HepG2 (cell line): ENCODE results near the gene LRRFIP2. TPM values are rescaled to one million over a fixed set of nuclear protein-coding genes. Genes with fewer than 3 reads are reported as not detected.
A peak's percentile ranks its signal among the peaks of the same experiment; 100 is the strongest.

Experiments used
- ATF1 ChIP-seq: IDR thresholded peaks from 2 replicates; pipeline ENCODE4 v1.6.1; 2016; ENCODE audit warnings: mild to moderate bottlenecking, control low read depth
- CEBPG ChIP-seq: IDR thresholded peaks from 2 replicates; pipeline ENCODE4 v1.6.1; 2016
- CREB1 ChIP-seq, 2 experiments: fragments of 450-650 bp in 1 of 2; IDR thresholded peaks; 2 replicates each; pipeline ENCODE4 v1.6.1; 2016 to 2017; ENCODE audit warnings: control low read depth in 1 of 2, mild to moderate bottlenecking in 1 of 2, missing compliant biosample characterization in 1 of 2, missing genetic modification characterization in 1 of 2
- DBP ChIP-seq: sonication (generic); formaldehyde crosslinking; IDR thresholded peaks from 2 replicates; pipeline ENCODE4 v1.4.0; 2020; ENCODE audit warnings: missing genetic modification reagents; ENCODE audit errors: not compliant biosample characterization
- FOXC1 ChIP-seq: sonication (generic); formaldehyde crosslinking; IDR thresholded peaks from 2 replicates; pipeline ENCODE4 v1.8.0; 2022; ENCODE audit warnings: mild to moderate bottlenecking, missing genetic modification reagents, borderline replicate concordance
- KMT2A ChIP-seq: sonication (generic); formaldehyde crosslinking; IDR thresholded peaks from 2 replicates; pipeline ENCODE4 v1.4.0; 2020; ENCODE audit warnings: missing genetic modification reagents
- NFE2L2 ChIP-seq: fragments of 150-350 bp; IDR thresholded peaks from 2 replicates; pipeline ENCODE4 v1.6.1; 2014; ENCODE audit warnings: low read length
- PLRG1 ChIP-seq: fragments of 450-650 bp; conservative IDR thresholded peaks from 2 replicates; pipeline ENCODE4 v1.6.1; 2016
- POGK ChIP-seq: sonication (generic); formaldehyde crosslinking; conservative IDR thresholded peaks from 2 replicates; pipeline ENCODE4 v1.8.0; 2022; ENCODE audit warnings: mild to moderate bottlenecking, moderate library complexity, missing genetic modification reagents
- PREB ChIP-seq: sonication (generic); formaldehyde crosslinking; IDR thresholded peaks from 2 replicates; pipeline ENCODE4 v1.4.0; 2020; ENCODE audit warnings: missing genetic modification reagents
- RBM22 ChIP-seq: fragments of 200-400 bp; formaldehyde crosslinking; optimal IDR thresholded peaks from 2 replicates; pipeline ENCODE3; 2017; ENCODE audit warnings: mild to moderate bottlenecking, low read length, moderate library complexity
- SCMH1 ChIP-seq: sonication (generic); formaldehyde crosslinking; IDR thresholded peaks from 2 replicates; pipeline ENCODE4 v1.9.0; 2021; ENCODE audit warnings: missing genetic modification reagents, mild to moderate bottlenecking, borderline replicate concordance
- SMC3 ChIP-seq: IDR thresholded peaks from 2 replicates; pipeline ENCODE4 v1.6.1; 2011; ENCODE audit warnings: low read length, improper control_type of control experiment
- SOX13 ChIP-seq, 3 experiments: fragments of 450-650 bp in 1 of 3; sonication (generic) in 1 of 3; formaldehyde crosslinking in 1 of 3; IDR thresholded peaks in 2 of 3; conservative IDR thresholded peaks in 1 of 3; 2 replicates each; pipeline versions ENCODE4 v1.5.0 to v1.6.1; 2016 to 2020; ENCODE audit warnings: antibody characterized with exemption in 1 of 3, mild to moderate bottlenecking in 1 of 3, missing compliant biosample characterization in 1 of 3, missing genetic modification reagents in 1 of 3, moderate library complexity in 1 of 3
- SOX5 ChIP-seq: IDR thresholded peaks from 2 replicates; pipeline ENCODE4 v1.6.1; 2016; ENCODE audit warnings: borderline replicate concordance
- SRF ChIP-seq: IDR thresholded peaks from 2 replicates; pipeline ENCODE4 v1.6.1; 2011; ENCODE audit warnings: mild to moderate bottlenecking, low read depth, low read length, moderate library complexity
- YEATS4 ChIP-seq: sonication (generic); formaldehyde crosslinking; IDR thresholded peaks from 2 replicates; pipeline ENCODE4 v1.4.0; 2020; ENCODE audit warnings: missing genetic modification reagents, borderline replicate concordance
- ZBTB3 ChIP-seq: sonication (generic); formaldehyde crosslinking; IDR thresholded peaks from 2 replicates; pipeline ENCODE4 v1.4.0; 2020; ENCODE audit warnings: low read depth, mild to moderate bottlenecking, moderate library complexity, missing genetic modification reagents, borderline replicate concordance
- ZMYM4 ChIP-seq: sonication (generic); formaldehyde crosslinking; IDR thresholded peaks from 2 replicates; pipeline ENCODE4 v1.8.1; 2023; ENCODE audit warnings: mild to moderate bottlenecking, missing genetic modification reagents
- ZNF460 ChIP-seq: sonication (generic); formaldehyde crosslinking; IDR thresholded peaks from 2 replicates; pipeline ENCODE4 v1.5.1; 2020; ENCODE audit warnings: missing genetic modification reagents, mild to moderate bottlenecking, borderline replicate concordance
- ZNF547 ChIP-seq: sonication (generic); formaldehyde crosslinking; IDR thresholded peaks from 2 replicates; pipeline ENCODE4 v1.5.1; 2020; ENCODE audit warnings: mild to moderate bottlenecking, missing genetic modification reagents
- ZNF740 ChIP-seq: sonication (generic); formaldehyde crosslinking; IDR thresholded peaks from 2 replicates; pipeline ENCODE4 v1.4.0; 2020; ENCODE audit warnings: missing genetic modification reagents
- ZNF784 ChIP-seq: sonication (generic); formaldehyde crosslinking; IDR thresholded peaks from 2 replicates; pipeline ENCODE4 v1.5.1; 2020; ENCODE audit warnings: missing genetic modification reagents, mild to moderate bottlenecking, borderline replicate concordance
- ZNF850 ChIP-seq: sonication (generic); formaldehyde crosslinking; conservative IDR thresholded peaks from 2 replicates; pipeline ENCODE4 v1.9.0; 2021; ENCODE audit warnings: mild to moderate bottlenecking, missing genetic modification reagents
- ZNF879 ChIP-seq: sonication (generic); formaldehyde crosslinking; IDR thresholded peaks from 2 replicates; pipeline ENCODE4 v1.8.1; 2023; ENCODE audit warnings: missing genetic modification reagents
- polyA plus RNA-seq, 8 experiments: library from polyadenylated mRNA; depleted of rRNA in 3 of 8; stranded (reverse) in 7 of 8; unstranded in 1 of 8; fragments of >200 nt; fragmentation: Illumina TruSeq in 4 of 8; extraction: Trizol in 4 of 8; gene quantifications; 2 replicates each; pipeline versions ENCODE4 v1.2.1 to v1.2.3, GENCODE V29; 2011 to 2016; ENCODE audit warnings: low read depth in 4 of 8, missing spikeins in 1 of 8, mixed read lengths in 1 of 8; ENCODE audit not compliant: insufficient read depth in 1 of 8
- total RNA-seq, 5 experiments: library from RNA; depleted of rRNA; stranded (reverse); fragments of >200 nt; fragmentation: Illumina TruSeq; extraction: Trizol; gene quantifications; 2 replicates each; pipeline ENCODE4 v1.2.3, GENCODE V29; 2016; ENCODE audit warnings: low read depth in 1 of 5

LRRFIP2 gene
- total and polyA plus RNA-seq, 2 of the 13 experiments (the other 11 are each of a cell fraction or from before 2014, with no cell fraction given): 13.5 to 32.2 TPM

GRCh38 chr3:37217098-37217849, 42.9 kb upstream of the LRRFIP2 start (continued):
- TF ChIP-seq RBM22: no peak
- TF ChIP-seq FOXC1 (CRISPR knock-in tag): 0 out of 2 replicates have a peak, but pooled peaks have one; percentile 42
- TF ChIP-seq ZNF547 (CRISPR knock-in tag): no peak
- no peak for TF ChIP-seq CREB1 (IDR thresholded peaks at IDR 0.05)
- TF ChIP-seq CREB1 (CRISPR knock-in tag; IDR thresholded peaks at IDR 0.05): no peak
- TF ChIP-seq NFE2L2: no peak
- no peak for TF ChIP-seq ZNF850 (CRISPR knock-in tag)
- TF ChIP-seq ZNF784 (CRISPR knock-in tag): 0 out of 2 replicates have a peak, but pooled peaks have one; percentile 35
- TF ChIP-seq ZNF460: peak; percentile 67; the same call in 1 of the 2 replicates
- no peak for TF ChIP-seq SRF
- TF ChIP-seq ZNF740 (CRISPR knock-in tag): no peak
- TF ChIP-seq SCMH1 (CRISPR knock-in tag): no peak
- no peak for TF ChIP-seq PREB (CRISPR knock-in tag)
- no peak for TF ChIP-seq PLRG1
- TF ChIP-seq ATF1 (CRISPR knock-in tag): no peak
- TF ChIP-seq ZNF879 (CRISPR knock-in tag): 0 out of 2 replicates have a peak, but pooled peaks have one; percentile 23
- TF ChIP-seq ZMYM4 (CRISPR knock-in tag): peak; percentile 91
- TF ChIP-seq SOX5: 0 out of 2 replicates have a peak, but pooled peaks have one; percentile 39
- TF ChIP-seq SMC3: no peak
- peak; percentile 75; the same call in 1 of the 2 replicates for TF ChIP-seq POGK (CRISPR knock-in tag)
- TF ChIP-seq DBP (CRISPR knock-in tag): no peak
- TF ChIP-seq KMT2A (CRISPR knock-in tag): 0 out of 2 replicates have a peak, but pooled peaks have one; percentile 50
- no peak; the same call in 1 of the 2 replicates for TF ChIP-seq SOX13 (IDR thresholded peaks at IDR 0.05)
- peak in 1 of 2 experiments; percentile 48; a peak in 2 of 4 replicates for TF ChIP-seq SOX13 (CRISPR knock-in tag; conservative IDR thresholded peaks at IDR 0.05 in 1 of 2, IDR thresholded peaks at IDR 0.05 in 1 of 2)
- TF ChIP-seq ZBTB3 (CRISPR knock-in tag): no peak; the same call in 1 of the 2 replicates
- peak; percentile 74 for TF ChIP-seq CEBPG (CRISPR knock-in tag)
- TF ChIP-seq YEATS4 (CRISPR knock-in tag): peak; percentile 56; the same call in 1 of the 2 replicates
